ENCODE results near the gene ALKAL2.

Gene ALKAL2

DNA sequence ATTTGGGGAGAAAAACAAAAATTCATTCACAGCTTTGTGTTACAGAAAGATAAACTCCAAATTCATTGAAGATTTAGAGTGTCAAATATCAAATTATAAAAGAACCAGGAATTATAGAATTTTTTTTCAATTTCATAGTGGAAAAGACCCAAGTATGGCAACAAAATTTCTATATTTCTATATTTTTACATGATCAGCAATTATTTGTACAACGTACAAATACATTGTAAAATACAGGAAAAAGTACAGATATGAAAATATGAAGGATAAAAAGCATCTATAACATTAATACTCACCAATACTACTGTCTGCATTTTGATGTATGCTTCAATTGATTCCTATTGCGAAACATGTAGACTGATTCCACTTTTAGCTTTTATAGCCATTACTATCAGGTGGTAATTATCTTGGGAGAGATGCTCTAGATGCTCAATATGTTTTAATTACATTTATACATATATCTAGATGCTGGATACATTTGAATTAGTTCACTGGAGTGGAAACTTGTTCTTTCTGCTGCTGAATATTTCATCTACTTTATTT is 28.0 kb downstream of the ALKAL2 start:
- no peaks in the 10 kb centered on the region for H3K27me3 ChIP-seq (ENCODE audit: low read length)
- H3K9me2 ChIP-seq (replicated peaks; ENCODE audit: insufficient read depth, low read length): no peaks in the 10 kb centered on the region
- no peaks in the 10 kb centered on the region for H3K79me2 ChIP-seq (ENCODE audit: insufficient read depth, low read length)
- H3K9me3 ChIP-seq (ENCODE audit: insufficient read depth, low read length): peaks cover 11% of the 10 kb centered on the region; the same call in 1 of the 2 replicates
- peaks cover 17% of the 10 kb centered on the region for H3F3A ChIP-seq (ENCODE audit: insufficient read depth)
- H3K36me3 ChIP-seq (ENCODE audit: low read length): peaks cover 2% of the 10 kb centered on the region; the same call in 1 of the 2 replicates
- no peak overlapping the region for H3K4me3 ChIP-seq (ENCODE audit: insufficient read depth, low read length, poor library complexity, severe bottlenecking)
- H3K4me2 ChIP-seq (ENCODE audit: low read depth, low read length, poor library complexity, severe bottlenecking): no peak overlapping the region
- no peak overlapping the region for H3K27ac ChIP-seq (ENCODE audit: low read depth, low read length)
- H4K20me1 ChIP-seq (ENCODE audit: low read depth, low read length): no peaks in the 10 kb centered on the region
- no peak for TF ChIP-seq EZH2phosphoT487 (conservative IDR thresholded peaks at IDR 0.05; ENCODE audit: low read length)
- TF ChIP-seq, protein P1, sequence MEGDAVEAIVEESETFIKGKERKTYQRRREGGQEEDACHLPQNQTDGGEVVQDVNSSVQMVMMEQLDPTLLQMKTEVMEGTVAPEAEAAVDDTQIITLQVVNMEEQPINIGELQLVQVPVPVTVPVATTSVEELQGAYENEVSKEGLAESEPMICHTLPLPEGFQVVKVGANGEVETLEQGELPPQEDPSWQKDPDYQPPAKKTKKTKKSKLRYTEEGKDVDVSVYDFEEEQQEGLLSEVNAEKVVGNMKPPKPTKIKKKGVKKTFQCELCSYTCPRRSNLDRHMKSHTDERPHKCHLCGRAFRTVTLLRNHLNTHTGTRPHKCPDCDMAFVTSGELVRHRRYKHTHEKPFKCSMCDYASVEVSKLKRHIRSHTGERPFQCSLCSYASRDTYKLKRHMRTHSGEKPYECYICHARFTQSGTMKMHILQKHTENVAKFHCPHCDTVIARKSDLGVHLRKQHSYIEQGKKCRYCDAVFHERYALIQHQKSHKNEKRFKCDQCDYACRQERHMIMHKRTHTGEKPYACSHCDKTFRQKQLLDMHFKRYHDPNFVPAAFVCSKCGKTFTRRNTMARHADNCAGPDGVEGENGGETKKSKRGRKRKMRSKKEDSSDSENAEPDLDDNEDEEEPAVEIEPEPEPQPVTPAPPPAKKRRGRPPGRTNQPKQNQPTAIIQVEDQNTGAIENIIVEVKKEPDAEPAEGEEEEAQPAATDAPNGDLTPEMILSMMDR (IDR thresholded peaks at IDR 0.05; ENCODE audit: insufficient read depth, low read length, poor library complexity, severe bottlenecking): no peak
- H2AFZ ChIP-seq (ENCODE audit: low read depth, low read length, severe bottlenecking): no peak overlapping the region
- no peak overlapping the region for H3K9ac ChIP-seq (ENCODE audit: low read length)

DNA sequence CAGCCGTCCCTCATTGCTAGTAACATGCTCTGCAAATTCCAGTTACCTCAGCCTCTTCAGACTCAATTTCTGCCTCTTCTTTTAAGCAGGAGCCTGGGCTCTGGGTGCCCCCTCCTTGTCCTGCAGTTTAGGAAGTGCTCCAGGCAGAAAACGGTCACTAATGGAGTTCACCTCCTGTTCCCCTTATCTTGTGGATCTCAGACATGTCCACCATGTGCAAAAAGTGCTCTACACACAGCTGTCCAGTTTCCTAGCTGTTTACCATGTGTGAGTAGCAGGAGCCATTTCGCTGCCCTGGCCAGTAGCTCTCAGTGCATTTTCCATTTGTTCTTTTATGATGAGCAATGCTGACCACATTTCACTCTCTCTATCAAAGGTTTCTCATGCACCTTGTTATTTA is 29.0 kb downstream of the ALKAL2 start:
- Histone ChIP-seq H3K79me2 (ENCODE audit: insufficient read depth, low read length) (no peaks in the 10 kb centered on the region), H2AFZ (ENCODE audit: low read depth, low read length, severe bottlenecking) (no peak overlapping the region)

DNA sequence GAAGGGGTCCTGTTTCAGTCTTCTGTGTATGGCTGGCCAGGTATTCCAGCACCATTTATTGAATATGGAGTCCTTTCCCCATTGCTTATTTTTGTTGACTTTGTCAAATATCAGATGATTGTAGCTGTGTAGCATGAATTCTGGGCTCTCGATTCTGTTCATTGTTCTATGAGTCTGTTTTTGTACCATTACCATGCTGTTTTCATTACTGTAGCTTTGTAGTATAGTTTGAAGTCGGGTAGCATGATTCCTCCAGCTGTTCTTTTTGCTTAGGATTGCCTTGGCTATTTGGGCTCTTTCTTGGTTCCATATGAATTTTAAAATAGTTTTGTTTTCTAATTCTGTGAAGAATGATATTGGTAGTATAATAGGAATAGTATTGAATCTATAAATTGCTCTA is 30.0 kb downstream of the ALKAL2 start:
- Histone ChIP-seq H2AFZ (ENCODE audit: low read depth, low read length, severe bottlenecking) (no peak overlapping the region), H3F3A (ENCODE audit: insufficient read depth) (peaks cover 14% of the 10 kb centered on the region), H3K79me2 (ENCODE audit: insufficient read depth, low read length) (no peaks in the 10 kb centered on the region), H3K4me3 (ENCODE audit: insufficient read depth, low read length, poor library complexity, severe bottlenecking) (no peak overlapping the region), H3K9me2 (replicated peaks; ENCODE audit: insufficient read depth, low read length) (no peaks in the 10 kb centered on the region), H4K20me1 (ENCODE audit: low read depth, low read length) (no peaks in the 10 kb centered on the region), H3K9me3 (ENCODE audit: insufficient read depth, low read length) (peaks cover 11% of the 10 kb centered on the region; the same call in 1 of the 2 replicates), H3K27ac (ENCODE audit: low read depth, low read length) (no peak overlapping the region), H3K4me2 (ENCODE audit: low read depth, low read length, poor library complexity, severe bottlenecking) (no peak overlapping the region), H3K36me3 (ENCODE audit: low read length) (peaks cover 2% of the 10 kb centered on the region; the same call in 1 of the 2 replicates), H3K27me3 (ENCODE audit: low read length) (no peaks in the 10 kb centered on the region), H3K9ac (ENCODE audit: low read length) (no peak overlapping the region)
- TF ChIP-seq, protein P1 (IDR thresholded peaks at IDR 0.05; ENCODE audit: insufficient read depth, low read length, poor library complexity, severe bottlenecking): no peak
- TF ChIP-seq EZH2phosphoT487 (conservative IDR thresholded peaks at IDR 0.05; ENCODE audit: low read length): no peak

More for the DNA sequence above, 29.0 kb downstream of the ALKAL2 start:
- Histone ChIP-seq H3K27me3 (ENCODE audit: low read length) (no peaks in the 10 kb centered on the region), H3K9ac (ENCODE audit: low read length) (no peak overlapping the region), H3K27ac (ENCODE audit: low read depth, low read length) (no peak overlapping the region), H3K4me2 (ENCODE audit: low read depth, low read length, poor library complexity, severe bottlenecking) (no peak overlapping the region), H4K20me1 (ENCODE audit: low read depth, low read length) (no peaks in the 10 kb centered on the region), H3K9me2 (replicated peaks; ENCODE audit: insufficient read depth, low read length) (no peaks in the 10 kb centered on the region), H3K9me3 (ENCODE audit: insufficient read depth, low read length) (peaks cover 11% of the 10 kb centered on the region; the same call in 1 of the 2 replicates), H3F3A (ENCODE audit: insufficient read depth) (peaks cover 17% of the 10 kb centered on the region), H3K36me3 (ENCODE audit: low read length) (peaks cover 2% of the 10 kb centered on the region; the same call in 1 of the 2 replicates), H3K4me3 (ENCODE audit: insufficient read depth, low read length, poor library complexity, severe bottlenecking) (no peak overlapping the region)
- TF ChIP-seq EZH2phosphoT487 (conservative IDR thresholded peaks at IDR 0.05; ENCODE audit: low read length): no peak
- TF ChIP-seq, protein P1 (IDR thresholded peaks at IDR 0.05; ENCODE audit: insufficient read depth, low read length, poor library complexity, severe bottlenecking): no peak

All from SU-DHL-6 (cell line).